ENCODE data around the gene TRIOBP. TPM values are rescaled to one million over a fixed set of nuclear protein-coding genes. Genes with fewer than 3 reads are reported as not detected.
A peak's percentile ranks its signal among the peaks of the same experiment; 100 is the strongest.

TRIOBP gene
- total RNA-seq, 6 experiments from 2014 or later = 74.3 to 92.5 (median 91.6) TPM

DNA sequence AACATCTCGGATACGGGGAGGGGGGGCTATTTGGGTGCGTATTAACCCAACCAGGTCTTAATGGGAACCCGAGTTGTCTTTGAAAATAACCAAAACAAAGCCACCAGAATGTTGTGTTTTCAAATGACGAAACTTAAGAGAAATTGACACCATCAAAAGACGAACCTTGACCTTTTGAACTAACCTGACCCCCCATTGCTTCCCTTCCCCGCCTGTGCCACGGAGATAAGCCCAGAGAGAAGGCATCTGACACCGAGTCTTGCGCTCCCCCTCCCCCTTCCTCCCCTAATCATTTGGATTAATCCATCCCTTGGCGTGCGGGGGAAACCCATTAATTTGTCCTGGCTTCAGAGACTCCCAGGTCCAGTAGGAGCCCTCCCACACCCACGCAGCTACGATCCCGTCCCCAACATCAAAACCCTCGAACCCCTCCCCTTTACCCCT, 106.4 kb downstream of the TRIOBP start:
- Mint-ChIP-seq H3K9me3 (no peaks in the 10 kb centered on the region), H3K27ac (peak overlapping the region; percentile 29), H3K4me1 (ENCODE audit: low read depth) (peaks cover 44% of the 10 kb centered on the region), H3K27me3 (ENCODE audit: insufficient read depth) (peaks cover 3% of the 10 kb centered on the region), H3K4me3 (peak overlapping the region; percentile 80), H3K36me3 (ENCODE audit: low read depth) (no peaks in the 10 kb centered on the region; the same call in 1 of the 2 replicates)
- DNase-seq = no peak
- TF ChIP-seq, protein P1, sequence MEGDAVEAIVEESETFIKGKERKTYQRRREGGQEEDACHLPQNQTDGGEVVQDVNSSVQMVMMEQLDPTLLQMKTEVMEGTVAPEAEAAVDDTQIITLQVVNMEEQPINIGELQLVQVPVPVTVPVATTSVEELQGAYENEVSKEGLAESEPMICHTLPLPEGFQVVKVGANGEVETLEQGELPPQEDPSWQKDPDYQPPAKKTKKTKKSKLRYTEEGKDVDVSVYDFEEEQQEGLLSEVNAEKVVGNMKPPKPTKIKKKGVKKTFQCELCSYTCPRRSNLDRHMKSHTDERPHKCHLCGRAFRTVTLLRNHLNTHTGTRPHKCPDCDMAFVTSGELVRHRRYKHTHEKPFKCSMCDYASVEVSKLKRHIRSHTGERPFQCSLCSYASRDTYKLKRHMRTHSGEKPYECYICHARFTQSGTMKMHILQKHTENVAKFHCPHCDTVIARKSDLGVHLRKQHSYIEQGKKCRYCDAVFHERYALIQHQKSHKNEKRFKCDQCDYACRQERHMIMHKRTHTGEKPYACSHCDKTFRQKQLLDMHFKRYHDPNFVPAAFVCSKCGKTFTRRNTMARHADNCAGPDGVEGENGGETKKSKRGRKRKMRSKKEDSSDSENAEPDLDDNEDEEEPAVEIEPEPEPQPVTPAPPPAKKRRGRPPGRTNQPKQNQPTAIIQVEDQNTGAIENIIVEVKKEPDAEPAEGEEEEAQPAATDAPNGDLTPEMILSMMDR (IDR thresholded peaks at IDR 0.05) = no peak

DNA sequence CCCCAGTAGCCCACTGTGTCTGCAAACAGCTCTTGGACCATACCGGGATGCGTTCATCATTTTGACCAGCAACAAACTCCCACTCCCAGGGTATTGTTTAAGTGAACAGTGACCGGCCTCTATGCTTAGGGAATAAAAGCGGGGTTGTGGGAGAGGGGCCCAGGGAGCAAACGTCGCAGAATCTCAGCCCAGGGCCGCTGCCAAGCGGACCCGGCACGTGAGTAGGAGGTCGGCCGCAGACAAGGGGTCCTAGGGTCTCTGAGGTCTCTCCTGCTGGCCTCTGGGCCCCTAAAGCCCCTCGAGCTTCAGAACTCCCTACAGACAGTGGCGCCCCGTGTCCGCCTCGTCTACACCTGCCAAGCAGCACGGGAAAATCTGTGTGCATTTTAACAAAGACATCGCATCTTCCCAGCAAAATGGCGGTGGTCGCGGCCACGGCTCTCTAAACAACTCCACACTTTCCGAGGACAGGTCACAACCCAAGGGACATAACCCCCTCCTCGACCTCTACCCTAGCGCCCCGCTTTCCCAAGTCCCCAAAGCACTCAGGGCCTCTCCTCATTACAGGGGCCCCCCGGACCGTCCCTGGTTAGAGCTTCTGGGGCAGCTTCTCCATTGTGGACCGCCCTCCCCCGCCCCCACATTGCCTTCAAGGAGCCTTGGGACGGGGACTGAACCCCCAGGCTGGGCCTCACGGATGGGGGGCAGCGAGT, 106.9 kb downstream of the TRIOBP start:
- TF ChIP-seq, protein P1 (IDR thresholded peaks at IDR 0.05) = no peak
- peak overlapping the region; percentile 74 for H3K27ac Mint-ChIP-seq
- H3K9me3 Mint-ChIP-seq = no peaks in the 10 kb centered on the region
- H3K4me1 Mint-ChIP-seq (ENCODE audit: low read depth) = peaks cover 48% of the 10 kb centered on the region
- H3K27me3 Mint-ChIP-seq (ENCODE audit: insufficient read depth) = peaks cover 3% of the 10 kb centered on the region
- no peak for DNase-seq
- H3K4me3 Mint-ChIP-seq = peak overlapping the region; percentile 80
- H3K36me3 Mint-ChIP-seq (ENCODE audit: low read depth) = no peaks in the 10 kb centered on the region; the same call in 1 of the 2 replicates

DNA sequence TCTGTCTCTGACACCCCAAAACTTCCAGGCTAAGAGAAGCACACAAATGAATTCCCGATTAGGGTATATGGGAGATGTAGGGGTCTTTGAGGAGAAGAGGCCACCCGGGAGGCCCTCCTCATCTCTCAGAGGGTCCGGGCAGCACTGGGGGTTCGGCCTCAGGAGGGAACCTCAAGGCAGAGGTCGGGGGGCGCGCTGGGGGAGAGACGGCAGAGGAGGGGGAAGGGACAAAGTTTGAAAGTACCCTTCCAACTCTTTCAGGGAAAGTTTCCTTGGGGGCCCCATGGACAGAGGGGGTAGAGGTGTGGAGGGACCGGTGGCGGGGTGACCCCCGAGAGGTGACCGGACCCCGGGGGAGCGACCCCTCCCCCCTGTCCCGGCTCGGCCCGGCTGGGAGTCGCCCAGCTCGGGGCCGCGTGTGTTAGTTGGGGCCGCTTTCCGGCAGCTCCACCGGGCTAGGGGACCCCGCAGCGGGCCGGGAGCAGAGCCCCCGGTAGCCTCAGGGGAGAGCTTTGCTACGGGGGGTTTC, 107.6 kb downstream of the TRIOBP start:
- TF ChIP-seq, protein P1 (IDR thresholded peaks at IDR 0.05) = no peak
- H3K27ac Mint-ChIP-seq = peak overlapping the region; percentile 74
- H3K4me3 Mint-ChIP-seq = peak overlapping the region; percentile 67
- no peak for DNase-seq
- H3K4me1 Mint-ChIP-seq (ENCODE audit: low read depth) = peaks cover 48% of the 10 kb centered on the region
- H3K27me3 Mint-ChIP-seq (ENCODE audit: insufficient read depth) = peaks cover 3% of the 10 kb centered on the region
- no peaks in the 10 kb centered on the region; the same call in 1 of the 2 replicates for H3K36me3 Mint-ChIP-seq (ENCODE audit: low read depth)
- H3K9me3 Mint-ChIP-seq = no peaks in the 10 kb centered on the region

DNA sequence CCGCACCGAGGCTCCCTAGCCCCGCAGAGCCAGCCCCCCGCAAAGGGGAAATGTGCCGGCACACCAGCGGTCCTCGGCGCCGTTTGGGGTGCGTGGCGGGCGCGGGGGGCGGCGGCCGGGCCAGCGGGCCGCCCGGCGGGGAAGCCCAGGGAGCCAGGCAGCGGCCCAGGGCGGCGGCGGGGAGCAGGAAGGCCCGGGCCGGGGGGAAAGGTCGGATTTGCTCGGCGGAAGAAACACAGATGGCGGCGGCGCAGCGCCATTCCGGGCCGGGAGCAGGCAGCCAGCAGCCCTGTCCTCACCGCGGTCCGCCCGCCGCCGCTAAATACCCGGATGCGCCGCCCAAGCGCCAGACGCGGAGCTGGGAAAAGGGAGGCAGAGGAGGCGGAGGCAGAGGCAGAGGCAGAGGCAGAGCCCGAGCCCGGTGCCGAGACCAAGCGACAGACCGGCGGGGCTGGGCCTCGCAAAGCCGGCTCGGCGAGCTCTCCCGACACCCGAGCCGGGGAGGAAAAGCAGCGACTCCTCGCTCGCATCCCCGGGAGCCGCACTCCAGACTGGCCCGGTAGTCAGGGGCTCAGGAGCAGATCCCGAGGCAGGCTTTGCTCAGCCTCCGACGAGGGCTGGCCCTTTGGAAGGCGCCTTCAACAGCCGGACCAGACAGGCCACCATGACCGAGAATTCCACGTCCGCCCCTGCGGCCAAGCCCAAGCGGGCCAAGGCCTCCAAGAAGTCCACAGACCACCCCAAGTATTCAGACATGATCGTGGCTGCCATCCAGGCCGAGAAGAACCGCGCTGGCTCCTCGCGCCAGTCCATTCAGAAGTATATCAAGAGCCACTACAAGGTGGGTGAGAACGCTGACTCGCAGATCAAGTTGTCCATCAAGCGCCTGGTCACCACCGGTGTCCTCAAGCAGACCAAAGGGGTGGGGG, 108.3 kb downstream of the TRIOBP start:
- H3K36me3 Mint-ChIP-seq (ENCODE audit: low read depth) = no peaks in the 10 kb centered on the region; the same call in 1 of the 2 replicates
- H3K27ac Mint-ChIP-seq = peak overlapping the region; percentile 84
- H3K4me1 Mint-ChIP-seq (ENCODE audit: low read depth) = peaks cover 48% of the 10 kb centered on the region

DNA sequence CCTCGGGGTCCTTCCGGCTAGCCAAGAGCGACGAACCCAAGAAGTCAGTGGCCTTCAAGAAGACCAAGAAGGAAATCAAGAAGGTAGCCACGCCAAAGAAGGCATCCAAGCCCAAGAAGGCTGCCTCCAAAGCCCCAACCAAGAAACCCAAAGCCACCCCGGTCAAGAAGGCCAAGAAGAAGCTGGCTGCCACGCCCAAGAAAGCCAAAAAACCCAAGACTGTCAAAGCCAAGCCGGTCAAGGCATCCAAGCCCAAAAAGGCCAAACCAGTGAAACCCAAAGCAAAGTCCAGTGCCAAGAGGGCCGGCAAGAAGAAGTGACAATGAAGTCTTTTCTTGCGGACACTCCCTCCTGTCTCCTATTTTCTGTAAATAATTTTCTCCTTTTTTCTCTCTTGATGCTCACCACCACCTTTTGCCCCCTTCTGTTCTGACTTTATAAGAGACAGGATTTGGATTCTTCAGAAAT, 109.0 kb downstream of the TRIOBP start:
- Mint-ChIP-seq H3K4me3 (peak overlapping the region; percentile 91), H3K4me1 (ENCODE audit: low read depth) (peaks cover 48% of the 10 kb centered on the region), H3K36me3 (ENCODE audit: low read depth) (no peaks in the 10 kb centered on the region; the same call in 1 of the 2 replicates), H3K27ac (peak overlapping the region; percentile 84), H3K27me3 (ENCODE audit: insufficient read depth) (peaks cover 5% of the 10 kb centered on the region), H3K9me3 (no peaks in the 10 kb centered on the region)
- TF ChIP-seq, protein P1 (IDR thresholded peaks at IDR 0.05) = no peak; the same call in 1 of the 2 replicates
- DNase-seq = no peak

More for the DNA sequence above, 108.3 kb downstream of the TRIOBP start:
- H3K27me3 Mint-ChIP-seq (ENCODE audit: insufficient read depth) = peaks cover 5% of the 10 kb centered on the region
- no peaks in the 10 kb centered on the region for H3K9me3 Mint-ChIP-seq
- DNase-seq = peak; percentile 85
- TF ChIP-seq, protein P1 (IDR thresholded peaks at IDR 0.05) = no peak
- H3K4me3 Mint-ChIP-seq = peak overlapping the region; percentile 91
